K562 (cell line): ENCODE results near the gene PUS7L. TPM values are rescaled to one million over a fixed set of nuclear protein-coding genes. Genes with fewer than 3 reads are reported as not detected.
A peak's percentile ranks its signal among the peaks of the same experiment; 100 is the strongest.

Experiments used
- ATAC-seq: fragments of 200-7000 bp; cut with Tn5 transposase; 3 replicates; pipeline ENCODE4 v1.9.1; 2020; ENCODE audit warnings: moderate library complexity
- BruUV-seq: library from RNA; stranded (reverse); fragments of 400-500 nt; replicated peaks from 2 replicates; lab custom pipeline; 2021; lab: Mats Ljungman, UMichigan
- CTCF ChIA-PET: fragments of 300-600 bp; formaldehyde crosslinking; extraction: SDS; loops from one replicate; lab custom pipeline; 2021; ENCODE audit warnings: low intra/inter-chr PET ratio; lab: Yijun Ruan, JAX
- POLR2A ChIA-PET: fragments of 300-600, 350-650 bp; sonication (Branson Sonifier 250); formaldehyde crosslinking; extraction: SDS; loops from one replicate; lab custom pipeline; 2021; ENCODE audit warnings: antibody characterized with exemption, inconsistent platforms; lab: Yijun Ruan, JAX
- DNase-seq, 4 experiments: peaks; one replicate each; pipeline versions ENCODE4 v3.0.0 to v3.0.0-alpha.2; 2011 to 2018; ENCODE audit warnings: low spot score in 3 of 4, mixed read lengths in 3 of 4; ENCODE audit errors: extremely low read depth in 1 of 4
- FAIRE-seq: peaks from 2 replicates; lab custom pipeline; 2011; peaks lifted over from hg19 to GRCh38; lab: Jason Lieb, UNC
- H2AFZ ChIP-seq: 2 replicates; pipeline ENCODE4 v1.6.0; 2011; ENCODE audit warnings: low read depth, low read length, control low read depth, inconsistent platforms
- H3K27ac ChIP-seq: fragments of 200-600 bp; 3 replicates; pipeline ENCODE4 v1.8.0; 2011; ENCODE audit warnings: low read depth, mild to moderate bottlenecking, control low read depth, inconsistent platforms, low read length, moderate library complexity, mixed read lengths; ENCODE audit errors: extremely low read depth
- H3K27me3 ChIP-seq, 2 experiments: fragments of 300-600 bp in 1 of 2; 2 replicates in 1 of 2; 3 replicates in 1 of 2; pipeline versions ENCODE4 v1.6.0 to v1.8.0; 2011; ENCODE audit warnings: inconsistent platforms in 2 of 2, low read length in 2 of 2, mild to moderate bottlenecking in 1 of 2, mixed read lengths in 1 of 2, moderate library complexity in 1 of 2; ENCODE audit not compliant: control insufficient read depth in 2 of 2, insufficient read depth in 2 of 2
- H3K36me3 ChIP-seq: fragments of 300-600 bp; 3 replicates; pipeline ENCODE4 v1.8.0; 2011; ENCODE audit warnings: mild to moderate bottlenecking, low read length, inconsistent platforms; ENCODE audit not compliant: control insufficient read depth, insufficient read depth
- H3K4me1 ChIP-seq, 2 experiments: fragments of 200-600 bp in 1 of 2; replicated peaks in 1 of 2; 2 replicates in 1 of 2; 3 replicates in 1 of 2; pipeline versions ENCODE4 v1.5.1 to v1.8.0; 2011; ENCODE audit warnings: inconsistent platforms in 2 of 2, low read length in 2 of 2, mild to moderate bottlenecking in 1 of 2, mixed read lengths in 1 of 2, moderate library complexity in 1 of 2; ENCODE audit not compliant: control insufficient read depth in 2 of 2, insufficient read depth in 2 of 2
- H3K4me2 ChIP-seq: 2 replicates; pipeline ENCODE4 v1.6.1; 2011; ENCODE audit warnings: low read length, control low read depth, inconsistent platforms, mixed read lengths; ENCODE audit not compliant: insufficient read depth
- H3K4me3 ChIP-seq: fragments of 200-600 bp; sonication (generic), shearing (Covaris generic); 2 replicates; pipeline ENCODE4 v1.5.1; 2016; ENCODE audit warnings: control low read depth, inconsistent platforms
- H3K79me2 ChIP-seq: fragments of 200-600 bp; 3 replicates; pipeline ENCODE4 v1.8.0; 2011; ENCODE audit warnings: low read length, inconsistent platforms; ENCODE audit not compliant: control insufficient read depth, insufficient read depth
- H3K9ac ChIP-seq, 2 experiments: 2 replicates each; pipeline versions ENCODE4 v1.6.0 to v1.6.1; 2011; ENCODE audit warnings: low read depth in 2 of 2, low read length in 2 of 2, control low read depth in 1 of 2, inconsistent platforms in 1 of 2, mild to moderate bottlenecking in 1 of 2, mixed read lengths in 1 of 2; ENCODE audit not compliant: insufficient read depth in 1 of 2
- H3K9me1 ChIP-seq: one replicate; pipeline ENCODE4 v1.6.0; 2011; ENCODE audit warnings: inconsistent platforms, mild to moderate bottlenecking, low read length, moderate library complexity; ENCODE audit not compliant: control insufficient read depth, insufficient read depth
- H3K9me3 ChIP-seq: replicated peaks from 2 replicates; pipeline ENCODE4 v1.5.1; 2011; ENCODE audit warnings: low read depth, low read length, inconsistent platforms; ENCODE audit not compliant: control insufficient read depth, insufficient read depth
- H4K20me1 ChIP-seq: replicated peaks from 2 replicates; pipeline ENCODE4 v1.6.1; 2011; ENCODE audit warnings: low read length, inconsistent platforms, mixed read lengths; ENCODE audit not compliant: control insufficient read depth, insufficient read depth
- ATF1 ChIP-seq, 2 experiments: fragments of 450-650 bp in 1 of 2; IDR thresholded peaks; 2 replicates each; pipeline ENCODE4 v1.6.1; 2016; ENCODE audit warnings: missing compliant biosample characterization in 1 of 2, missing genetic modification characterization in 1 of 2
- ATF2 ChIP-seq: sonication (generic); formaldehyde crosslinking; IDR thresholded peaks from 2 replicates; pipeline ENCODE4 v1.8.1; 2022; ENCODE audit warnings: missing genetic modification reagents
- E2F6 ChIP-seq, 2 experiments: IDR thresholded peaks; 2 replicates each; pipeline ENCODE4 v1.6.1; 2011; ENCODE audit warnings: borderline replicate concordance in 1 of 2, control low read depth in 1 of 2, low read depth in 1 of 2, low read length in 1 of 2, mild to moderate bottlenecking in 1 of 2, mixed read lengths in 1 of 2, moderate library complexity in 1 of 2; ENCODE audit not compliant: insufficient read depth in 1 of 2, insufficient read length in 1 of 2, poor library complexity in 1 of 2, severe bottlenecking in 1 of 2; ENCODE audit errors: extremely low read depth in 1 of 2
- ESRRB ChIP-seq: fragments of 250-450 bp; sonication (Bioruptor Pico); IDR thresholded peaks from 2 replicates; pipeline ENCODE4 v1.5.0; 2020; ENCODE audit warnings: mild to moderate bottlenecking, moderate library complexity, borderline replicate concordance
- GTF2E2 ChIP-seq: fragments of 200-800 bp; sonication (Bioruptor generic); IDR thresholded peaks from 2 replicates; pipeline ENCODE4 v1.6.1; 2016; ENCODE audit warnings: missing genetic modification characterization, missing compliant biosample characterization
- NONO ChIP-seq, 2 experiments: fragments of 200-400 bp in 1 of 2; fragments of 450-650 bp in 1 of 2; formaldehyde crosslinking in 1 of 2; IDR thresholded peaks; 2 replicates each; pipeline ENCODE4 v1.6.1; 2017; ENCODE audit warnings: low read depth in 2 of 2, mild to moderate bottlenecking in 2 of 2, moderate library complexity in 2 of 2, low read length in 1 of 2
- THRB ChIP-seq: fragments of 450-650 bp; formaldehyde crosslinking; conservative IDR thresholded peaks from 2 replicates; pipeline ENCODE4 v1.4.0; 2022; ENCODE audit warnings: mild to moderate bottlenecking, missing genetic modification characterization
- ZNF3 ChIP-seq: fragments of 250-450 bp; sonication (Bioruptor Pico); IDR thresholded peaks from 2 replicates; pipeline ENCODE4 v1.5.0; 2021; ENCODE audit warnings: mild to moderate bottlenecking, moderate library complexity
- WGBS: fragments of 100-300 bp; shearing (Covaris generic); methylation state at CpG from one replicate; pipeline ENCODE4 v1.1.6; 2016; ENCODE audit warnings: low coverage, mixed read lengths; ENCODE audit not compliant: insufficient coverage; ENCODE audit errors: missing lambda C conversion rate; 5-methylcytosine and 5-hydroxymethylcytosine counted together
- in situ Hi-C: fragments of 300-500 bp; cut with MboI; formaldehyde crosslinking; loops from 4 replicates; pipeline ENCODE4 v1.15.0; 2018; ENCODE audit warnings: inconsistent platforms, mixed read lengths
- intact Hi-C: fragments of 100-400 bp; cut with micrococcal nuclease; formaldehyde crosslinking; loops from 2 replicates; pipeline ENCODE4 v1.14.2; 2022
- polyA plus RNA-seq, 8 experiments: library from polyadenylated mRNA; depleted of rRNA in 4 of 8; stranded (reverse) in 5 of 8; unstranded in 3 of 8; fragments of >200 nt; fragmentation: Nextera tagmentation in 2 of 8; fragmentation: Illumina TruSeq in 1 of 8; extraction: Ambion mirVana in 2 of 8; extraction: Trizol in 1 of 8; gene quantifications; 2 replicates each; pipeline versions ENCODE4 v1.2.1 to v1.2.3, GENCODE V29; 2011 to 2014; ENCODE audit warnings: inconsistent platforms in 1 of 8, missing spikeins in 1 of 8
- total RNA-seq, 7 experiments: library from RNA; depleted of rRNA in 6 of 7; stranded (reverse); fragments of >200 nt in 6 of 7; fragmentation: Illumina TruSeq in 2 of 7; extraction: Trizol in 2 of 7; gene quantifications; 2 replicates each; pipeline versions ENCODE4 v1.2.1 to v1.2.3, GENCODE V29; 2011 to 2021; ENCODE audit warnings: low replicate concordance in 1 of 7
- TF ChIP-seq, protein P1 (sequence below), 2 experiments: fragments of 250-450 bp in 1 of 2; fragments of 450-650 bp in 1 of 2; sonication (Bioruptor Pico) in 1 of 2; IDR thresholded peaks; 2 replicates each; pipeline versions ENCODE4 v1.6.1 to v1.8.0; 2016 to 2021; ENCODE audit warnings: mild to moderate bottlenecking in 2 of 2, moderate library complexity in 2 of 2, missing compliant biosample characterization in 1 of 2, missing genetic modification characterization in 1 of 2
- TF ChIP-seq, protein P2 (sequence below): fragments of 250-450 bp; sonication (Bioruptor Pico); IDR thresholded peaks from 2 replicates; pipeline ENCODE4 v1.8.0; 2022; ENCODE audit warnings: moderate library complexity, mild to moderate bottlenecking, inconsistent platforms

The PUS7L gene
- total and polyA plus RNA-seq, 9 of the 15 experiments (the other 6 are each of a cell fraction or from before 2014, with no cell fraction given), result 10.8 to 53.3 (median 25.2) TPM

GRCh38 chr12:43806737-43807072 is 48.1 kb upstream of the PUS7L start (continued):
- TF ChIP-seq ATF2 (CRISPR knock-in tag), result no peak
- TF ChIP-seq, protein P1, sequence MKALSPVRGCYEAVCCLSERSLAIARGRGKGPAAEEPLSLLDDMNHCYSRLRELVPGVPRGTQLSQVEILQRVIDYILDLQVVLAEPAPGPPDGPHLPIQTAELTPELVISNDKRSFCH (CRISPR knock-in tag; IDR thresholded peaks at IDR 0.05), result no peak
- TF ChIP-seq, protein P1 (tag; IDR thresholded peaks at IDR 0.05), result no peak
- TF ChIP-seq, protein P2, sequence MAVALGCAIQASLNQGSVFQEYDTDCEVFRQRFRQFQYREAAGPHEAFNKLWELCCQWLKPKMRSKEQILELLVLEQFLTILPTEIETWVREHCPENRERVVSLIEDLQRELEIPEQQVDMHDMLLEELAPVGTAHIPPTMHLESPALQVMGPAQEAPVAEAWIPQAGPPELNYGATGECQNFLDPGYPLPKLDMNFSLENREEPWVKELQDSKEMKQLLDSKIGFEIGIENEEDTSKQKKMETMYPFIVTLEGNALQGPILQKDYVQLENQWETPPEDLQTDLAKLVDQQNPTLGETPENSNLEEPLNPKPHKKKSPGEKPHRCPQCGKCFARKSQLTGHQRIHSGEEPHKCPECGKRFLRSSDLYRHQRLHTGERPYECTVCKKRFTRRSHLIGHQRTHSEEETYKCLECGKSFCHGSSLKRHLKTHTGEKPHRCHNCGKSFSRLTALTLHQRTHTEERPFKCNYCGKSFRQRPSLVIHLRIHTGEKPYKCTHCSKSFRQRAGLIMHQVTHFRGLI, result no peak

DNA sequence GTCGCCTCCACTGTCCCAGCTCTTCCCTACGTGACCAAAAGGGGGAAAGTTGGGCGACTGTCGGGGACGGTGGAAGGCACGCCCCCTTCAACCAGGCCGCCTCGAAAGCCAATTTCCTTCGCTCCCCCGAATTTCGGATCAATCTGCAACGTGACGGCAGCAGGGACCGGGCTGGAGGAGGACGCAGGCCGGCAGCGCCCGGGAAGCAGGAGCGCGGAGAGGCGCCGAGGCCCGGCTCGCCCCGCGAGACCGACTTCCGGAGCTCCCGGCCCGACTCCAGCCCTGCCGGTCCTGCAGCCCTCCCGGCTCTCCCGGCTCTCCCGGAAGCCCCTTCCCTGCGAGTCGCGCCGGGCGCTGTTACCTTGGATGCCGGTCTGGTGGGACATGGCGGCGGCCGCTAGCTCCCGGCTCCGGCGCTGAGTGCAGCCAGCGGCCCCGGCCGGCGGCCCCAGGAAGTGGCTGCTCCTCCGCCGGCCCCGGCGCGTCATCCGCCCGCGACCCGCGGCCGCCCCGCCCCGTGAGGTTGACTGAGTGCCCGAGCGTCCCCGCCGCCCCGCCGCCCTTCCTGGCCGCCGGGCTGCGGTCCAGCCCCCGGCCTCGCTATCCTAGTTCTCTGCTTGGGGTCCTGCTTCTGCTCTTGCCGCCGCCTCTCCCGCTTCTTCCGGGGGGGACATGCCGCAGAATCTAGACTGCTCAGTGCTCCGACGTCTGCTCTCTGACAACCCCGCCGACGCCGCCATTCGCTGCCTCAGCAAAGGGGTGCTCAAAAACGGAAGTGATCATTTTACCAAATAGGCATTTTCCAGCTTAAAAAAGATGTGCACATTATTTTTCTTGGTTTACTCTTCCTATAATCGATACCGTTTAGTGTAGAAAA is 47.5 kb upstream of the PUS7L start, which contains the start of gene TWF1:
Gene TWF1 (minus strand): TSS at position 458 of the 877 bp plus-strand sequence. CDS start 72 bp downstream, at position 386.
- CTCF ChIA-PET, result interaction anchor here (1.0 kb wide), 1 partner anchor 73 kb away, joined by 3 read pairs; no protein-coding TSS in a partner anchor
- TF ChIP-seq THRB (CRISPR knock-in tag), result no peak
- no peak for TF ChIP-seq ESRRB (CRISPR knock-in tag)
- TF ChIP-seq ZNF3 (CRISPR knock-in tag), result no peak
- peak; percentile 66 to 80; a peak in 3 of 4 replicates for TF ChIP-seq NONO (IDR thresholded peaks at IDR 0.05; ENCODE audit: low read depth in 2 of 2, low read length in 1 of 2)
- TF ChIP-seq ATF1 (CRISPR knock-in tag; IDR thresholded peaks at IDR 0.05), result no peak
- TF ChIP-seq ATF1 (tag; IDR thresholded peaks at IDR 0.05), result peak; percentile 97
- TF ChIP-seq E2F6 (IDR thresholded peaks at IDR 0.05; ENCODE audit: borderline replicate concordance in 1 of 2, extremely low read depth in 1 of 2, insufficient read depth in 1 of 2, insufficient read length in 1 of 2, low read depth in 1 of 2, low read length in 1 of 2, poor library complexity in 1 of 2, severe bottlenecking in 1 of 2), result peak in 1 of 2 experiments; percentile 34
- TF ChIP-seq GTF2E2, result peak; percentile 81

More for the DNA sequence above, 47.5 kb upstream of the PUS7L start, which contains the start of gene TWF1:
- peak within 1 kb of the TSS; percentile 89 to 97 for H3K9ac ChIP-seq
- BruUV-seq, result no TSS peak
- peak within 1 kb of the TSS; percentile 90 for H3K4me2 ChIP-seq
- in situ Hi-C loops, result no loop called here
- no peaks in the 10 kb centered on the region; a peak in 1 of 5 replicates for H3K27me3 ChIP-seq
- H2AFZ ChIP-seq, result peak within 1 kb of the TSS; percentile 95
- H3K9me1 ChIP-seq, result no peaks in the 10 kb centered on the region
- peak; percentile 88 to 92 (median 89) for DNase-seq
- intact Hi-C loops, result loop anchor here (5.0 kb wide), 1 partner anchor 49 kb away; the partner anchor contains the start of genes IRAK4 and PUS7L
- peak within 1 kb of the TSS; percentile 92 for H3K27ac ChIP-seq
- H3K4me3 ChIP-seq, result peak within 1 kb of the TSS; percentile 92
- 2% methylated on average over 38 of the region's 89 CpGs for WGBS
- peaks cover 40% of the 10 kb centered on the region for H3K79me2 ChIP-seq
- POLR2A ChIA-PET, result interaction anchor here (0.6 to 2.6 kb wide), 14 partner anchors 8 to 1101 kb away, joined by 3 to 12 read pairs (median 4); no protein-coding TSS in a partner anchor
- H4K20me1 ChIP-seq, result no peaks in the 10 kb centered on the region
- peaks cover 0 to 2% of the 10 kb centered on the region in 2 experiments; a peak in 1 of 5 replicates for H3K4me1 ChIP-seq
- peaks cover 31% of the 10 kb centered on the region for H3K36me3 ChIP-seq
- no peak for FAIRE-seq
- H3K9me3 ChIP-seq, result no peaks in the 10 kb centered on the region
- ATAC-seq, result peak; percentile 96
